ENCODE results near the gene RAET1E. TPM values are rescaled to one million over a fixed set of nuclear protein-coding genes. Genes with fewer than 3 reads are reported as not detected.
"Not testable (repeated sequence)": the region's sequence is repeated elsewhere in the genome, so short reads cannot be mapped to it uniquely, and the experiment has no call there.

RAET1E gene
- total RNA-seq, 1 donor from 2014 or later, result 0.19 TPM

- H3K4me1 ChIP-seq, result no peaks in the 10 kb centered on the region
- no peak for TF ChIP-seq CTCF (IDR thresholded peaks at IDR 0.05; ENCODE audit: borderline replicate concordance)
- H3K9me3 ChIP-seq (replicated peaks), result no peaks in the 10 kb centered on the region
- DNase-seq, result no peak
- peaks cover 88% of the 10 kb centered on the region for H3K27me3 ChIP-seq (ENCODE audit: low read depth)
- H3K36me3 ChIP-seq, result no peaks in the 10 kb centered on the region
- intact Hi-C loops (cut with micrococcal nuclease), result no loop called here
- no peak overlapping the region for H3K27ac ChIP-seq (replicated peaks)
- no peak overlapping the region for H3K4me3 ChIP-seq
These were observed 33.6 kb upstream of the RAET1E start for GRCh38 chr6:149931501-149931900.

GRCh38 chr6:149929422-149929821 lies 31.5 kb upstream of the RAET1E start:
- H3K4me3 ChIP-seq, result no peak overlapping the region
- H3K36me3 ChIP-seq, result no peaks in the 10 kb centered on the region
- no peaks in the 10 kb centered on the region for H3K9me3 ChIP-seq (replicated peaks)
- H3K27ac ChIP-seq (replicated peaks), result no peak overlapping the region
- DNase-seq, result no peak
- peaks cover 17% of the 10 kb centered on the region for H3K4me1 ChIP-seq
- peak; percentile 20 for TF ChIP-seq CTCF (IDR thresholded peaks at IDR 0.05; ENCODE audit: borderline replicate concordance)
- peaks cover 67% of the 10 kb centered on the region for H3K27me3 ChIP-seq (ENCODE audit: low read depth)
- intact Hi-C loops (cut with micrococcal nuclease), result loop anchor here (5.0 kb wide), 1 partner anchor 92 kb away; no protein-coding TSS in a partner anchor

- not testable (repeated sequence) for H3K27ac ChIP-seq (replicated peaks); DNase-seq; H3K36me3 ChIP-seq; H3K4me3 ChIP-seq; H3K9me3 ChIP-seq (replicated peaks)
- H3K4me1 ChIP-seq, result peaks cover 32% of the 10 kb centered on the region
- intact Hi-C loops (cut with micrococcal nuclease), result loop anchor here (5.0 kb wide), 1 partner anchor 90 kb away; no protein-coding TSS in a partner anchor
- peaks cover 57% of the 10 kb centered on the region for H3K27me3 ChIP-seq (ENCODE audit: low read depth)
These were observed 29.1 kb upstream of the RAET1E start for GRCh38 chr6:149927025-149927424.

- DNase-seq, result peak; percentile 89
- peaks cover 50% of the 10 kb centered on the region for H3K27me3 ChIP-seq (ENCODE audit: low read depth)
- H3K4me3 ChIP-seq, result peak overlapping the region; percentile 69
- peaks cover 32% of the 10 kb centered on the region for H3K4me1 ChIP-seq
- peak overlapping the region; percentile 70 for H3K27ac ChIP-seq (replicated peaks)
- intact Hi-C loops (cut with micrococcal nuclease), result loop anchor here (5.0 kb wide), 1 partner anchor 89 kb away; no protein-coding TSS in a partner anchor
- TF ChIP-seq CTCF (IDR thresholded peaks at IDR 0.05; ENCODE audit: borderline replicate concordance), result peak; percentile 94
- no peaks in the 10 kb centered on the region for H3K9me3 ChIP-seq (replicated peaks)
- H3K36me3 ChIP-seq, result no peaks in the 10 kb centered on the region
These were observed 28.3 kb upstream of the RAET1E start for GRCh38 chr6:149925974-149926777.

- TF ChIP-seq CTCF (IDR thresholded peaks at IDR 0.05; ENCODE audit: borderline replicate concordance), result no peak
- Histone ChIP-seq H3K27me3 (ENCODE audit: low read depth) (peaks cover 48% of the 10 kb centered on the region), H3K27ac (replicated peaks) (peak overlapping the region; percentile 70), H3K36me3 (no peaks in the 10 kb centered on the region), H3K4me1 (peaks cover 32% of the 10 kb centered on the region), H3K4me3 (peak overlapping the region; percentile 69), H3K9me3 (replicated peaks) (no peaks in the 10 kb centered on the region)
- intact Hi-C loops (cut with micrococcal nuclease), result loop anchor here (5.0 kb wide), 1 partner anchor 88 kb away; no protein-coding TSS in a partner anchor
- DNase-seq, result no peak
These were observed 27.5 kb upstream of the RAET1E start for GRCh38 chr6:149925253-149925973.
